SK-N-MC (cell line): ENCODE measurements around the gene OR10P1.
"Not testable (repeated sequence)": the region's sequence is repeated elsewhere in the genome, so short reads cannot be mapped to it uniquely, and the experiment has no call there.

ENCODE experiments used
- DNase-seq: peaks from one replicate; pipeline ENCODE4 v3.0.0-alpha.2; 2011; ENCODE audit warnings: low read depth, low spot score
- H3K27ac ChIP-seq: fragments of 200-600 bp; sonication (generic); 2 replicates; pipeline ENCODE4 v1.5.1; 2016; ENCODE audit warnings: mixed run types
- H3K36me3 ChIP-seq: fragments of 200-600 bp; sonication (generic); 2 replicates; pipeline ENCODE4 v1.6.1; 2017; ENCODE audit warnings: antibody characterized with exemption, low read length, mixed read lengths; ENCODE audit not compliant: insufficient read depth
- H3K4me3 ChIP-seq: fragments of 200-600 bp; sonication (generic); 2 replicates; pipeline ENCODE4 v1.5.1; 2016
- H3K9ac ChIP-seq: fragments of 200-600 bp; sonication (generic); 2 replicates; pipeline ENCODE4 v1.8.0; 2017; ENCODE audit warnings: mixed run types, mixed read lengths; ENCODE audit not compliant: insufficient read length
- H3K9me3 ChIP-seq: fragments of 200-600 bp; sonication (generic); 2 replicates; pipeline ENCODE4 v1.6.1; 2017; ENCODE audit warnings: low read depth, mild to moderate bottlenecking, antibody characterized with exemption, low read length, moderate library complexity, mixed read lengths
- EZH2 ChIP-seq: fragments of 200-600 bp; sonication (generic); IDR thresholded peaks from one replicate; pipeline ENCODE4 v1.6.1; 2017; ENCODE audit warnings: antibody characterized with exemption
- FOXP2 ChIP-seq: optimal IDR thresholded peaks from 2 replicates; pipeline ENCODE3; 2011; ENCODE audit warnings: mild to moderate bottlenecking, moderate library complexity; ENCODE audit not compliant: insufficient read depth; ENCODE audit errors: extremely low read length, control extremely low read depth
- POLR2AphosphoS5 ChIP-seq: IDR thresholded peaks from 2 replicates; pipeline ENCODE4 v1.6.1; 2012; ENCODE audit warnings: mild to moderate bottlenecking, low read depth, low read length, borderline replicate concordance

OR10P1 gene

GRCh38 chr12:55644591-55644990 is 7.9 kb downstream of the OR10P1 start:
- TF ChIP-seq POLR2AphosphoS5 (no peak), EZH2 (no peak), FOXP2 (no peak)
- no peak overlapping the region for H3K4me3 ChIP-seq
- no peaks in the 10 kb centered on the region for H3K36me3 ChIP-seq
- no peak overlapping the region for H3K27ac ChIP-seq
- DNase-seq, result no peak
- no peak overlapping the region for H3K9ac ChIP-seq
- H3K9me3 ChIP-seq, result no peaks in the 10 kb centered on the region

DNA sequence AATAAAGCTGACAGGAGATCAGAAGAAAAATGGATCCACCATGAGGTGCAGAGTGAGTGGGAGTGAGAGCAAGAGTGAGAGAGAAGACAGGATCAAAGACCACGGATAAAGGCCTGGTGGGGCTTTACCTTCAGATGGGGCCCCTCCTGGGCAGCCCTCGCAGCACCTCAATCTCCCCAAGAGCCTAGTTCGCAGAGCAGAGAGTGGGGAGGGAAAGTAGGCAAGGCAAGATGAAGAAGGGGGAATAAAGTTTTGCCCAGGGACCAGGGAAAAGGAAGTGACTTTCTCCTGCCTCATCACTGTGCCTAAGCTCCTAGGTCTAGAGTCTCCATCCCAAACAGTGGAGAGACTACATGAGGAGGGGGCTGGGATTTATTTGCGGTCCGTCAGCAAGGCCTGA is 10.3 kb downstream of the OR10P1 start:
- no peak overlapping the region for H3K9ac ChIP-seq

GRCh38 chr12:55650620-55651298 is 14.1 kb downstream of the OR10P1 start:
- not testable (repeated sequence) for H3K27ac ChIP-seq, H3K9me3 ChIP-seq, DNase-seq, H3K9ac ChIP-seq, H3K36me3 ChIP-seq, H3K4me3 ChIP-seq

More for the DNA sequence above, 10.3 kb downstream of the OR10P1 start:
- TF ChIP-seq EZH2 (no peak), POLR2AphosphoS5 (no peak), FOXP2 (no peak)
- no peak for DNase-seq
- Histone ChIP-seq H3K27ac (no peak overlapping the region), H3K4me3 (no peak overlapping the region), H3K9me3 (no peaks in the 10 kb centered on the region), H3K36me3 (no peaks in the 10 kb centered on the region)

- Histone ChIP-seq H3K9ac (no peak overlapping the region), H3K4me3 (no peak overlapping the region), H3K27ac (no peak overlapping the region), H3K9me3 (no peaks in the 10 kb centered on the region), H3K36me3 (no peaks in the 10 kb centered on the region)
- TF ChIP-seq POLR2AphosphoS5 (no peak), EZH2 (no peak), FOXP2 (no peak)
- DNase-seq, result no peak
These were observed 14.6 kb downstream of the OR10P1 start for GRCh38 chr12:55651299-55651683.

GRCh38 chr12:55652352-55652751 is 15.7 kb downstream of the OR10P1 start:
- Histone ChIP-seq H3K4me3 (no peak overlapping the region), H3K27ac (no peak overlapping the region)

GRCh38 chr12:55653031-55653430 is 16.3 kb downstream of the OR10P1 start:
- DNase-seq, result no peak
- H3K27ac ChIP-seq, result no peak overlapping the region
- no peak overlapping the region for H3K4me3 ChIP-seq
- TF ChIP-seq EZH2, result no peak
- no peak for TF ChIP-seq FOXP2
- no peak for TF ChIP-seq POLR2AphosphoS5
- no peaks in the 10 kb centered on the region for H3K36me3 ChIP-seq
- H3K9ac ChIP-seq, result no peak overlapping the region
- H3K9me3 ChIP-seq, result no peaks in the 10 kb centered on the region

More at GRCh38 chr12:55652352-55652751, 15.7 kb downstream of the OR10P1 start:
- Histone ChIP-seq H3K9ac (no peak overlapping the region), H3K36me3 (no peaks in the 10 kb centered on the region), H3K9me3 (no peaks in the 10 kb centered on the region)
- TF ChIP-seq POLR2AphosphoS5 (no peak), EZH2 (no peak), FOXP2 (no peak)
- DNase-seq, result no peak

DNA sequence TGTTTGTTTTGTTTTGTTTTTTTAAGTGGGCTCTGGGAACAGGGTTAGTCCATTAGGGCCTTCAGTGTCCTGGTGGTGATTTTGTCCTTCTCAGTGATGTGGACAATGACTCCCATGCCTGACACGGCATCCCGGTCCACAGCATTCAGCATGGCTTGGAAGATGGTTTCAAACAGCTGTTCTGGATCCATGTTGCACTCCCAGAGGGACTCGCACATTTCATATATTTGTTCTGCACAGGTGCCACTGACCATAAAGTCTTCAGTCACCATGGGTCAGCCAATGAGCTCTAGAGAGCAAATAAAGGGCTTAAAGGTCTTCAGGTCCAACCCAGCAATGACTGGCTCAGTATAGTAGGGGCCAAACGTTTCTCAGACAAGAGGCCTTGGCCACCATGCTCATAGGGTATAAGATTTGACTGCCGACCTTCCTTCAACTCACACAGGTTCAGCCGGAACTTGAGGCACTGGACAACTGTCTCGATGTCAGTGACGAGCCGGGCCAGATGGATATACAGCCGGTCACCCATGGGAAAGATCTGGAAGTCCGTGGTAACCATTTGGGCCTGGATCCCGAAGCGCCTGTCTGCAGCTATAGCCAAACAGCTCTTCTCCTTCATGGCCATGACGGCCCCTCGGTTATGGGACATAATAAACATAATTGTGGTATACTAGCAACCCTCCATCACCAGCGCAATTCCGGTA is 18.0 kb downstream of the OR10P1 start:
- H3K9me3 ChIP-seq, result no peaks in the 10 kb centered on the region
- no peak overlapping the region for H3K9ac ChIP-seq
- TF ChIP-seq POLR2AphosphoS5 (no peak), EZH2 (no peak), FOXP2 (no peak)
- H3K27ac ChIP-seq, result no peak overlapping the region
- no peaks in the 10 kb centered on the region for H3K36me3 ChIP-seq
- H3K4me3 ChIP-seq, result no peak overlapping the region
- no peak for DNase-seq

DNA sequence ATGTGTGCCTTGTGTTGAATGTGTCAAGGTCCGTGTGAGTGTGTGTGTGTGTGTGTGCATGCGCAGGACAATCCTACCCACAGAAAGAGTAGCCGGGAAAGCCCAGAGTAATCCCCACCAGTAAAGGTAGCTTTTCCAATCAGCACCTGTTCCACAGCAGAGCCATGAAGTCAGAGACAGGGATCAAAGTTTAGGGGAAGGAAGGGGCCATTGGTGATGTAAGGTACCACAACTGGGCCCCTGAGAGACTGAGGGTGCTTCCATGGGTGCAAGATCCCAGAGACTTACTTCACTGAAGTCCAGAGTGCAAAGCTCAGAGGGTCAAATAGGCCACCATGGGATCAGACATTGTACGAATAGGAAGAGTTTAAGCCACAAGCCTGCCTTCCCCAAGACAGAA is 20.5 kb downstream of the OR10P1 start:
- DNase-seq, result no peak
- Histone ChIP-seq H3K36me3 (no peaks in the 10 kb centered on the region), H3K27ac (no peak overlapping the region), H3K9me3 (no peaks in the 10 kb centered on the region), H3K9ac (no peak overlapping the region), H3K4me3 (no peak overlapping the region)
- TF ChIP-seq FOXP2 (no peak), EZH2 (no peak), POLR2AphosphoS5 (no peak)

DNA sequence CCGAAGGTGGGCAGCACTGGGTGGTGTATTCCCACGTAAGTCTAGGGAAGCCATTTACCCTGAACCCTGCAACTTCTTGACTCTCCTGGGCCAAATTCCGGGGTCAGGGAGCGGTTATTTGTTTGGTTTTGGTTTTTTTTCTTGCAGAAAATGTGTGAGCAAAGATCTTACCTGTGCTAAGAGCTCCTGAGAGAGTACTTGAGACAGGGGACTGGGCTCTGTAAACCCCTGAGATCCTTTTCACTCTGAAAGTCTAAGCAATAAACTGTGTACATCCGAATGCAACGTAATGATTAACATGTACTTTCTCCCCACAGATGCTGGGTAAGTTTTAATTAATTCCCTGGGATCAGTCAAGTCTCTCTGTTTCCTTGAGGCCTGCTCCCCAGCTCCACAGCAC is 21.5 kb downstream of the OR10P1 start:
- no peak for DNase-seq
- Histone ChIP-seq H3K9me3 (no peaks in the 10 kb centered on the region), H3K9ac (no peak overlapping the region), H3K4me3 (no peak overlapping the region), H3K27ac (no peak overlapping the region), H3K36me3 (no peaks in the 10 kb centered on the region)
- no peak for TF ChIP-seq EZH2
- TF ChIP-seq POLR2AphosphoS5, result no peak
- TF ChIP-seq FOXP2, result no peak
